ENCODE data around the gene AP3B2. TPM values are rescaled to one million over a fixed set of nuclear protein-coding genes. Genes with fewer than 3 reads are reported as not detected.

The AP3B2 gene
- total RNA-seq, 3 donors from 2014 or later, result 4.6 to 8.0 (median 5.3) TPM

GRCh38 chr15:82650046-82650670 is 59.5 kb downstream of the AP3B2 start:
- Histone ChIP-seq H3K27me3 (peaks cover 3 to 31% of the 10 kb centered on the region in 2 donors), H3K36me3 (no peaks in the 10 kb centered on the region), H3K4me1 (no peaks in the 10 kb centered on the region), H3K27ac (no peak overlapping the region), H3K4me3 (no peak overlapping the region), H3K9me3 (no peaks in the 10 kb centered on the region)
- no peak for DNase-seq (ENCODE audit: low spot score in 2 of 2)
- intact Hi-C loops (cut with DNase I; ENCODE audit: low total_unique reads), result no loop called here
- no peak for TF ChIP-seq POLR2A (IDR thresholded peaks at IDR 0.05)
- no peak for TF ChIP-seq POLR2AphosphoS5 (IDR thresholded peaks at IDR 0.05)
- TF ChIP-seq, protein P1, sequence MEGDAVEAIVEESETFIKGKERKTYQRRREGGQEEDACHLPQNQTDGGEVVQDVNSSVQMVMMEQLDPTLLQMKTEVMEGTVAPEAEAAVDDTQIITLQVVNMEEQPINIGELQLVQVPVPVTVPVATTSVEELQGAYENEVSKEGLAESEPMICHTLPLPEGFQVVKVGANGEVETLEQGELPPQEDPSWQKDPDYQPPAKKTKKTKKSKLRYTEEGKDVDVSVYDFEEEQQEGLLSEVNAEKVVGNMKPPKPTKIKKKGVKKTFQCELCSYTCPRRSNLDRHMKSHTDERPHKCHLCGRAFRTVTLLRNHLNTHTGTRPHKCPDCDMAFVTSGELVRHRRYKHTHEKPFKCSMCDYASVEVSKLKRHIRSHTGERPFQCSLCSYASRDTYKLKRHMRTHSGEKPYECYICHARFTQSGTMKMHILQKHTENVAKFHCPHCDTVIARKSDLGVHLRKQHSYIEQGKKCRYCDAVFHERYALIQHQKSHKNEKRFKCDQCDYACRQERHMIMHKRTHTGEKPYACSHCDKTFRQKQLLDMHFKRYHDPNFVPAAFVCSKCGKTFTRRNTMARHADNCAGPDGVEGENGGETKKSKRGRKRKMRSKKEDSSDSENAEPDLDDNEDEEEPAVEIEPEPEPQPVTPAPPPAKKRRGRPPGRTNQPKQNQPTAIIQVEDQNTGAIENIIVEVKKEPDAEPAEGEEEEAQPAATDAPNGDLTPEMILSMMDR (IDR thresholded peaks at IDR 0.05), result no peak

GRCh38 chr15:82649226-82649999 is 60.3 kb downstream of the AP3B2 start:
- peaks cover 3 to 38% of the 10 kb centered on the region in 2 donors for H3K27me3 ChIP-seq
- H3K4me1 ChIP-seq, result no peaks in the 10 kb centered on the region
- no peak overlapping the region for H3K4me3 ChIP-seq
- intact Hi-C loops (cut with DNase I; ENCODE audit: low total_unique reads), result no loop called here
- H3K27ac ChIP-seq, result no peak overlapping the region
- no peaks in the 10 kb centered on the region for H3K9me3 ChIP-seq
- no peaks in the 10 kb centered on the region for H3K36me3 ChIP-seq
- DNase-seq (ENCODE audit: low spot score in 2 of 2), result no peak
- TF ChIP-seq, protein P1 (IDR thresholded peaks at IDR 0.05), result no peak
- TF ChIP-seq POLR2AphosphoS5 (IDR thresholded peaks at IDR 0.05), result no peak
- no peak for TF ChIP-seq POLR2A (IDR thresholded peaks at IDR 0.05)

GRCh38 chr15:82648257-82649103 is 61.2 kb downstream of the AP3B2 start:
- Histone ChIP-seq H3K27ac (peak overlapping the region in 1 of 2 donors; percentile 13), H3K4me1 (no peaks in the 10 kb centered on the region), H3K4me3 (peak overlapping the region; percentile 54 to 74 (median 56)), H3K27me3 (peaks cover 3 to 46% of the 10 kb centered on the region in 2 donors), H3K36me3 (no peaks in the 10 kb centered on the region), H3K9me3 (no peaks in the 10 kb centered on the region)
- intact Hi-C loops (cut with DNase I; ENCODE audit: low total_unique reads), result no loop called here
- TF ChIP-seq, protein P1 (IDR thresholded peaks at IDR 0.05), result no peak
- TF ChIP-seq POLR2AphosphoS5 (IDR thresholded peaks at IDR 0.05), result no peak
- TF ChIP-seq POLR2A (IDR thresholded peaks at IDR 0.05), result no peak
- DNase-seq (ENCODE audit: low spot score in 2 of 2), result no peak

DNA sequence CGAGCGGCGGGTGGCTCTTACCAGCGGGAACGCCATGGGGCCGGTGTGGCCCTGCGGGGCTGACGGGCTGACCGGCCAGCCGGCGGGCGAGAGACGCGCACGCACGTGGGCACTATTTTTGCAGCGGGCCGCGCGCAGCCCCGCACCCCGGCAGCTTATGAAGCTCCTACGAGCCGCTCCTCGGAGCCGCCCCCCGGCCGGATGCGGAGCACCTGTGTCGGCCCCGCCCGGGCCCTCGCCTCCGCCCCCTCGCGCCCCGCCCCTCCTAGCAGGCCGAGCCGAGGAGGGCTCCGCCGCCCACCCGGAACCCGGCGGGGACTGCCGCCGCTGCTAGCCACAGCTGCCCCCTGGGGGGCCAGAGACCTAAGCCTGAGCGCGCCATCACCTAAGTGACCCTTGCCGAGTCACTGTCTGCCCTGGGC is 61.8 kb downstream of the AP3B2 start:
- no peak for DNase-seq (ENCODE audit: low spot score in 2 of 2)
- TF ChIP-seq, protein P1 (IDR thresholded peaks at IDR 0.05), result no peak
- no peak for TF ChIP-seq POLR2A (IDR thresholded peaks at IDR 0.05)
- no peak for TF ChIP-seq POLR2AphosphoS5 (IDR thresholded peaks at IDR 0.05)
- no peaks in the 10 kb centered on the region for H3K9me3 ChIP-seq
- peak overlapping the region; percentile 54 to 74 (median 56) for H3K4me3 ChIP-seq
- peaks cover 3 to 47% of the 10 kb centered on the region in 2 donors for H3K27me3 ChIP-seq
- H3K36me3 ChIP-seq, result no peaks in the 10 kb centered on the region
- no peaks in the 10 kb centered on the region for H3K4me1 ChIP-seq
- H3K27ac ChIP-seq, result peak overlapping the region in 1 of 2 donors; percentile 13
- intact Hi-C loops (cut with DNase I; ENCODE audit: low total_unique reads), result no loop called here

Measured in breast epithelium (tissue), 4 donors.